ENCODE data around the gene NOXA1.

GRCh38 chr9:137396634-137397367 lies 26.4 kb upstream of the NOXA1 start:
- TF ChIP-seq ZNF610 (tag by site-specific recombination; IDR thresholded peaks at IDR 0.05; ENCODE audit: borderline replicate concordance) = no peak
- no peak for TF ChIP-seq ZBTB8A (tag by site-specific recombination; IDR thresholded peaks at IDR 0.05)
- TF ChIP-seq SP2 (tag by site-specific recombination; IDR thresholded peaks at IDR 0.05) = no peak
- TF ChIP-seq ZNF350 (tag by site-specific recombination; IDR thresholded peaks at IDR 0.05) = no peak
- TF ChIP-seq ZNF24 (tag by site-specific recombination; IDR thresholded peaks at IDR 0.05) = no peak
- TF ChIP-seq CTCF (tag by site-specific recombination; IDR thresholded peaks at IDR 0.05) = no peak
- TF ChIP-seq MYNN (tag by site-specific recombination; IDR thresholded peaks at IDR 0.05; ENCODE audit: borderline replicate concordance) = no peak
- TF ChIP-seq ZNF148 (tag by site-specific recombination; IDR thresholded peaks at IDR 0.05; ENCODE audit: borderline replicate concordance) = no peak

Data from HEK293 (cell line).